DMS114 treated with DMSO at 0.1 percent for 48 hours (cell line): Measurements from ENCODE around the gene MYRIP.
"Not testable (repeated sequence)": the region's sequence is repeated elsewhere in the genome, so short reads cannot be mapped to it uniquely, and the experiment has no call there.

Experiments
- DNase-seq: peaks from one replicate; lab custom pipeline; 2025; ENCODE audit not compliant: unreplicated experiment; lab: John Stamatoyannopoulos, UW

Gene MYRIP

GRCh38 chr3:40116478-40117177, 307.2 kb downstream of the MYRIP start:
- DNase-seq, result no peak

- no peak for DNase-seq
Measured at GRCh38 chr3:40118091-40118490, 308.7 kb downstream of the MYRIP start.

DNA sequence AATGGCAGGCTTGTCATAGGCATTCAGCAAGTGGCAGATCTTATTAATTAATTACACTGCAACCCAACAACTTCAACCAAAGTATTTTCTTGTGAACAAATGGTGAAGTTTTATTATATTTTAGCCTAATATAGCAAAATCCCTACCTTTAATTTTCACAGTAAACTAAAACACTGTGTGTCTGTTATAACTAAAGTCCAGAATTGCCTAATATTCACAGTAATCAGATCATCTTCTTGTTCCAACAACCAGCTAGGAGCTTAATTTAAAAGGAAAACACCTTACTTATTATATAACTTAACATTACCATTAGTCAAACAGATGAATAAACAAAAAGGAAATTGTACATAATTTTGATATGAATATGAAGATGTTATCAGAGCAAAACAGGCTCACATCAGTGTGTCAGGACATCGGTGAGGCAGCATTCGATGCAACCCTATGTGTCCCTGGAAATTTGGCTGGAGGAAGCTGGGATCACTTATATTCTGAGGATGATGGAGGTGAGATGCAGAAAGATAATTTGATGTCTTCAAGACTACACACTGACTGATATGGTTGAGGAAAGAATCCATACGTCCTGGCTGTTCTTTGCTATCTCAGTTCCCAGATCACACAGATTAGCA, 310.8 kb downstream of the MYRIP start:
- no peak for DNase-seq

DNA sequence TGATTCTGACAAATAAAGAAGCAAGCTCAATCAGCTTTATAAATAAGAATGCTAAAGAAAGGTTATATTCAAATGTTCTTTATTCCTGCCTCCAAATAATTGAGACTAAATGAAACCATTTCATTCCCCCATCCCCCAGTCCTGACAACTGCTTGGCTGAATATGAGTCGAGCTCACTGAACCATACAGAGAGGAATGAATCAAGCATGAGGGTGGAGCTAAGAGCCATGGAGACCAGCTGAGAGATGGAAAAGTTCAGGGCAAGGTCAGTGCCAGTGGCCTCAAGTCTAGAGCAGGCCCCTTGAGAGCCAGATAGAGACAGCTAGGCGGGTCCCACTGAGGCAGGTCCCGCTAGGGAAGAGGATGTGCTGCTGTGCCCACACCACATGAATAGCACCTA, 311.4 kb downstream of the MYRIP start:
- no peak for DNase-seq

DNA sequence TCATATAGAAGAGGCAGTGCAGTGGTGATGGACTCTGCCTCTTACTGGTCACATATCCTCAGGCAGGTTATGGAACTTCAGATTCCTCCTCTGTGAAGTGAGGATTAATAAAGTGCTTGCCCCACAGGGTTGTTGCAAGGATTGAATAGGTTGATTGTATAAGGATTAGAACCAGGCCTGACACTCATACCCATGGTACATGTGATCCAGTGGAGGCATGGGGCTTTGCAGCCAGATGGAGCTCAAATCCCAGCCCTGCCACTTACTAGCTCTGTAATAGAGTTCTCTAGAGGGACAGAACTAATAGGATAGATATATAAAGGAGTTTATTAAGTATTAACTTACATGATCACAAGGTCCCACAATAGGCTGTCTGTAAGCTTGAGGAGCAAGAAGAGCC, 315.5 kb downstream of the MYRIP start:
- DNase-seq, result no peak

GRCh38 chr3:40128166-40128565, 318.8 kb downstream of the MYRIP start:
- no peak for DNase-seq

GRCh38 chr3:40129510-40129909, 320.1 kb downstream of the MYRIP start:
- no peak for DNase-seq

- DNase-seq, result no peak
Measured at GRCh38 chr3:40129981-40130380, 320.6 kb downstream of the MYRIP start.

GRCh38 chr3:40130721-40131120, 321.3 kb downstream of the MYRIP start:
- no peak for DNase-seq

DNA sequence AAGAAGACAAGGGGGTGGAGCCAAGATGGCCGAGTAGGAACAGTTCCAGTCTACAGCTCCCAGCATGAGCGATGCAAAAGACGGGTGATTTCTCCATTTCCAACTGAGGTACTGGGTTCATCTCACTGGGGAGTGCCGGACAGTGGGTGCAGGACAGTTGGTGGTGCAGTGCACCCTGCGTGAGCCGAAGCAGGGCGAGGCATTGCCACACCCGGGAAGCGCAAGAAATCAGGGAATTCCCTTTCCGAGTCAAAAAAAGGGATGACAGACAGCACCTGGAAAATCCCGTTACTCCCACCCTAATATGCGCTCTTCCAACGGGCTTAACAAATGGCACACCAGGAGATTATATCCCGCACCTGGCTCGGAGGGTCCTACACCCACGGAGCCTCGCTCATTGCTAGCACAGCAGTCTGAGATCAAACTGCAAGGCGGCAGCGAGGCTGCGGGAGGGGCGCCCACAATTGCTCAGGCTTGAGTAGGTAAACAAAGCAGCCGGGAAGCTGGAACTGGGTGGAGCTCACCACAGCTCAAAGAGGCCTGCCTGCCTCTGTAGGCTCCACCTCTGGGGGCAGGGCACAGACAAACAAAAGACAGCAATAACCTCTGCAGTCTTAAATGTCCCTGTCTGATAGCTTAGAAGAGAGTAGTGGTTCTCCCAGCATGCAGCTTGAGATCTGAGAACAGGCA, 324.6 kb downstream of the MYRIP start:
- DNase-seq, result not testable (repeated sequence)

DNA sequence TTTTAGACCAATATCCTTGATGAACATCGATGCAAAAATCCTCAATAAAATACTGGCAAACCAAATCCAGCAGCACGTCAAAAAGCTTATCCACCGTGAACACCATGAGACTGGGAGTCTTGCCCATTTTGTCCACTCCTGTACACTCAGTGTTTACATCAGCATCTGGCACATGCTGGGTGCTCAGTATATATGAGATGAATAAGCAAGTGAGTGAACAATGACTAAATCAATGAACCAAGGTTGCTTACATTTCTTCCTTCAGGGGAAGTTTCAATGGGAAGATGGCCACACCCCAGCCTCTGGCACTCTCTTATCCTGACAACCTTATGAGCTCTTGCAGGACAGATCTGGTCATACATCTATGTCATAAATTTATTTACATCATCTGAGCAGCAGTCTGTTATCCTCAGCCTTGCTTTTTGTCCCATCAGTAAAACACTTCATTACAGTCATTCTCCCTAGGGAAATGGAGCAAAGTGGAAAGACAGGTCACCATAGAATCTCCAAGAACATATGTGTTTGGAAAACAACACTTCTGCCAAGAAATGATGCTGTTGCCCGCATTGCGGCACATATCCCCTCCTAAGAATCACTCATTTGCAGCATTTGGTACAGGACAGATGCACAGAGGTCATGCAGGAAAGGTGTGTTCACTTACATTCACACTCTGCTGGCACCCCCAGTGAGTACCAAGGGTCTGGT, 328.3 kb downstream of the MYRIP start:
- DNase-seq, result no peak

- DNase-seq, result no peak
Measured at GRCh38 chr3:40143283-40144090, 334.1 kb downstream of the MYRIP start.

DNA sequence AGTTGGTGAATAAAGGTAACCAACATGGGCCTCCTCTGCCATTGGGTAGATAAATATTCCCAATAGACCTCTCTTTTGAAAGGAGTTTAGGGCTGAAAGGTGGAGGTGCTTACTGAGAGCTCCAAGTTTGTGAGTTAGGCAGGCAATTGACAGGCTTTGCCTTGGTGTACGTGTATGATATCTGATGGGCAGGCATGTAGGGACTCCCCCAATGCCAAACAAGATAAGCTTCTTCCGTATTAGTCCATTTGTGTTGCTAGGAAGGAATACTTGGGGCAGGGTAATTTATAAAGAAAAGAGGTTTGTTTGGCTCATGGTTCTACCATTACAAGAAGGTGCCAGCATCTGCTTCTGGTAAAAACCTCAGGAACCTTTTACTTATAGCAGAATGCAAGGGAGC, 339.4 kb downstream of the MYRIP start:
- DNase-seq, result no peak

- DNase-seq, result no peak
Measured at GRCh38 chr3:40152482-40153133, 343.2 kb downstream of the MYRIP start.

- no peak for DNase-seq
Measured at GRCh38 chr3:40160933-40161332, 351.5 kb downstream of the MYRIP start.

DNA sequence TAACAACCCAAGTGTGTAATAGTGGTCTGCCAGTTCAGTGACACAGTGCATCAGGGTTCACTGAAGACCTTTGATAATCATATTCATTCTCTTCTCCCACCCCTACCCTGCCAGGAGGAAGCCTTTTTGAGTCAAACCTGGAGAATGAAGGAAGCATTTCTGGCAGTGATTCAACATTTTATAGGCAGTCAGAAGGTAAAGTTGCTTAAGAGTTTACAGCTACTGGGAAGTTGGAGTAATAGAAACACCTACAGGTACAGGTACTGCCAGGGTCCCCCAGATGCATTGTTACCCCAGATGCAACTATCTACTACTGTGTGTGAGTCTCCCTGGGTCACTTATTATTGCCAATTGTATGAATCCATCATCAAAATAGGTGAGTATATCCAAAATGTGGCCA, 353.2 kb downstream of the MYRIP start:
- no peak for DNase-seq

- DNase-seq, result no peak
Measured at GRCh38 chr3:40166997-40167396, 357.6 kb downstream of the MYRIP start.

- no peak for DNase-seq
Measured at GRCh38 chr3:40167958-40168357, 358.5 kb downstream of the MYRIP start.

DNA sequence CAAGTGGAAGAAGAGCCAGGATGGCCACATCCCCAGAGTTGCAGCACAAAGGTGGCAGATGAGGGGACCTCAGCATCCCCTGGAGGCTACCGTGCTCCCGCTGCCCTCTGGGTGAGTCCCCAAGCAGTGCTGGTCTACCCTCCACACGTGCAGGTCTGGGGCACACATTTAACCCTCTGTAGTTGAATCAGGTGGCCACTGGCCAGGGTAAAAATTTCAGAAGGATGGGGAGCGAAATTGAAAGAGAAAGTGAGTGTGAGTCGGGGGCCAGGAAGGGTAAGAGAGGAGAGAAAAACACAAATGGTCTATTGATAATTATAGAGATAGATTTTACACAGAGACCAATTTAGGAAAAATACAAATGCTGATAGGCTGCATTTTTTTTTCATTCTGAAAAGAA, 360.6 kb downstream of the MYRIP start:
- DNase-seq, result no peak

DNA sequence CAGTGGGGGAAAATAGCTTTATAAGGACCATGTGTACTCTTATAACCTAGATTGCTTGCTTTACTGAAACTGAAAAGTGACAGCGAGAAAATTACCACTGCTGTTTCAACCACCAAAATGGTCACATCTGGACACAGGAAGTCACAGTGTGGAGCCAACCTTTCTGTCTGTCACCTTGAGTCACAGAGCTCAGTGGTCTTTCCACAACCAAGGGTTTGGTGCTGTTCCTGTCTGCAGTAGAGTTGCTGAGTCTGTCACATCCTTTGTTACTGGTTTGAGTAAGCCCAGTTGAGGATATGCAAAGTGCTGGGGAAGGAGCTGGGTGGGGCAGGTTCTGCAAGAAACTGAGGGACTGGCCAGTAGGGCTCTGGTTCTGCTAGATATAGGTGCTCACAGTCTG, 361.0 kb downstream of the MYRIP start:
- DNase-seq, result no peak
